ENCODE data around the gene SLC15A5.

Gene SLC15A5

GRCh38 chr12:16260206-16260605 lies 17.3 kb downstream of the SLC15A5 start:
- no peak for DNase-seq

- DNase-seq, result no peak
These were observed 18.5 kb downstream of the SLC15A5 start for GRCh38 chr12:16258963-16259362.

- no peak for DNase-seq
These were observed 31.2 kb downstream of the SLC15A5 start for GRCh38 chr12:16246264-16246663.

- DNase-seq, result no peak
These were observed 32.3 kb downstream of the SLC15A5 start for GRCh38 chr12:16245209-16245608.

GRCh38 chr12:16243487-16244412 lies 33.7 kb downstream of the SLC15A5 start:
- DNase-seq, result no peak

- DNase-seq, result no peak
These were observed 36.1 kb downstream of the SLC15A5 start for GRCh38 chr12:16241346-16241745.

- DNase-seq, result no peak
These were observed 38.8 kb downstream of the SLC15A5 start for GRCh38 chr12:16238661-16239060.

- no peak for DNase-seq
These were observed 47.8 kb downstream of the SLC15A5 start for GRCh38 chr12:16229676-16230075.

GRCh38 chr12:16228067-16228466 lies 49.4 kb downstream of the SLC15A5 start:
- DNase-seq, result no peak

GRCh38 chr12:16225692-16226091 lies 51.8 kb downstream of the SLC15A5 start:
- DNase-seq, result no peak

- no peak for DNase-seq
These were observed 53.3 kb downstream of the SLC15A5 start for GRCh38 chr12:16224196-16224595.

GRCh38 chr12:16221776-16222175 lies 55.7 kb downstream of the SLC15A5 start:
- DNase-seq, result no peak

- no peak for DNase-seq
These were observed 57.4 kb downstream of the SLC15A5 start for GRCh38 chr12:16220120-16220519.

GRCh38 chr12:16218934-16219751 lies 58.3 kb downstream of the SLC15A5 start:
- DNase-seq, result no peak

GRCh38 chr12:16218234-16218633 lies 59.3 kb downstream of the SLC15A5 start:
- DNase-seq, result no peak

- DNase-seq, result no peak
These were observed 65.8 kb downstream of the SLC15A5 start for GRCh38 chr12:16211731-16212130.

GRCh38 chr12:16198884-16199283 lies 78.6 kb downstream of the SLC15A5 start:
- no peak for DNase-seq

GRCh38 chr12:16197600-16197999 lies 79.9 kb downstream of the SLC15A5 start:
- no peak for DNase-seq

GRCh38 chr12:16189849-16190248 lies 87.6 kb downstream of the SLC15A5 start:
- DNase-seq, result no peak

GRCh38 chr12:16187660-16188059 lies 89.8 kb downstream of the SLC15A5 start:
- DNase-seq, result no peak

GRCh38 chr12:16184681-16185080 lies 92.8 kb downstream of the SLC15A5 start:
- no peak for DNase-seq

- DNase-seq, result no peak
These were observed 93.9 kb downstream of the SLC15A5 start for GRCh38 chr12:16183541-16183940.

- no peak for DNase-seq
These were observed 101.6 kb downstream of the SLC15A5 start for GRCh38 chr12:16175840-16176239.

GRCh38 chr12:16174282-16174681 lies 103.2 kb downstream of the SLC15A5 start:
- no peak for DNase-seq
